Neuronal stem cell (in vitro differentiated cells): Measurements from ENCODE around the gene TBL2.
"Not testable (repeated sequence)": the region's sequence is repeated elsewhere in the genome, so short reads cannot be mapped to it uniquely, and the experiment has no call there.

Experiments
- DNase-seq: peaks from one replicate; pipeline ENCODE4 v3.0.0-alpha.2; 2013; ENCODE audit warnings: low spot score
- H2AFZ ChIP-seq: one replicate; pipeline ENCODE4 v1.6.1; 2013; ENCODE audit warnings: mild to moderate bottlenecking, low read length, inconsistent platforms
- H2AK5ac ChIP-seq: 2 replicates; pipeline ENCODE4 v1.6.1; 2013; ENCODE audit warnings: low read depth, mild to moderate bottlenecking, inconsistent platforms, low read length, moderate library complexity, mixed read lengths
- H2BK120ac ChIP-seq: 2 replicates; pipeline ENCODE4 v1.6.1; 2013; ENCODE audit warnings: low read depth, mild to moderate bottlenecking, inconsistent platforms, low read length, moderate library complexity, mixed read lengths
- H2BK12ac ChIP-seq: one replicate; pipeline ENCODE4 v1.6.1; 2013; ENCODE audit warnings: low read length, inconsistent platforms
- H2BK15ac ChIP-seq: 2 replicates; pipeline ENCODE4 v1.6.1; 2013; ENCODE audit warnings: mild to moderate bottlenecking, low read length, inconsistent platforms, mixed read lengths
- H2BK5ac ChIP-seq: one replicate; pipeline ENCODE4 v1.6.1; 2013; ENCODE audit warnings: inconsistent platforms, mild to moderate bottlenecking, low read length, moderate library complexity
- H3K14ac ChIP-seq: one replicate; pipeline ENCODE4 v1.6.1; 2013; ENCODE audit warnings: low read length, inconsistent platforms
- H3K18ac ChIP-seq: 2 replicates; pipeline ENCODE4 v1.6.1; 2013; ENCODE audit warnings: low read length, inconsistent platforms
- H3K23ac ChIP-seq: 2 replicates; pipeline ENCODE4 v1.6.1; 2013; ENCODE audit warnings: low read depth, mild to moderate bottlenecking, mixed read lengths, low read length, inconsistent platforms; ENCODE audit not compliant: poor library complexity
- H3K27ac ChIP-seq: replicated peaks from 3 replicates; pipeline ENCODE4 v1.5.1; 2013; ENCODE audit warnings: low read length, inconsistent platforms
- H3K27me3 ChIP-seq, 3 experiments: 2 replicates each; pipeline ENCODE4 v1.6.1; 2013; ENCODE audit warnings: low read length in 3 of 3, mild to moderate bottlenecking in 2 of 3, inconsistent platforms in 1 of 3, low read depth in 1 of 3, mixed read lengths in 1 of 3, moderate library complexity in 1 of 3; ENCODE audit not compliant: control insufficient read depth in 3 of 3, insufficient read depth in 3 of 3
- H3K36me3 ChIP-seq, 2 donors: replicated peaks in 1 of 2; 2 replicates each; pipeline ENCODE4 v1.6.1; 2013; ENCODE audit warnings: low read length in 2 of 2; ENCODE audit not compliant: control insufficient read depth in 2 of 2, insufficient read depth in 2 of 2
- H3K4ac ChIP-seq: 2 replicates; pipeline ENCODE4 v1.6.1; 2013; ENCODE audit warnings: inconsistent platforms, mild to moderate bottlenecking, low read length, moderate library complexity
- H3K4me1 ChIP-seq, 2 donors: 1 replicate in 1 of 2; 2 replicates in 1 of 2; pipeline ENCODE4 v1.6.1; 2013; ENCODE audit warnings: low read length in 2 of 2, low read depth in 1 of 2; ENCODE audit not compliant: control insufficient read depth in 2 of 2, insufficient read depth in 1 of 2
- H3K4me2 ChIP-seq: one replicate; pipeline ENCODE4 v1.6.1; 2013; ENCODE audit warnings: mild to moderate bottlenecking, low read length, inconsistent platforms; ENCODE audit not compliant: insufficient read depth, poor library complexity, severe bottlenecking
- H3K4me3 ChIP-seq, 2 donors: 2 replicates each; pipeline ENCODE4 v1.5.1; 2013; ENCODE audit warnings: low read length in 2 of 2, mild to moderate bottlenecking in 2 of 2, inconsistent platforms in 1 of 2, moderate library complexity in 1 of 2
- H3K79me1 ChIP-seq: one replicate; pipeline ENCODE4 v1.6.1; 2013; ENCODE audit warnings: low read depth, mild to moderate bottlenecking, inconsistent platforms, low read length, moderate library complexity
- H3K9ac ChIP-seq: one replicate; pipeline ENCODE4 v1.6.1; 2013; ENCODE audit warnings: mild to moderate bottlenecking, low read depth, low read length, inconsistent platforms; ENCODE audit not compliant: poor library complexity
- H3K9me3 ChIP-seq, 2 donors: replicated peaks in 1 of 2; 2 replicates each; pipeline versions ENCODE3 to v1.6.1; 2013; ENCODE audit warnings: low read length in 2 of 2, mild to moderate bottlenecking in 2 of 2, inconsistent platforms in 1 of 2, low read depth in 1 of 2, mixed read lengths in 1 of 2, moderate library complexity in 1 of 2; ENCODE audit not compliant: control insufficient read depth in 2 of 2, insufficient read depth in 1 of 2
- H4K8ac ChIP-seq: one replicate; pipeline ENCODE4 v1.6.1; 2013; ENCODE audit warnings: low read depth, mild to moderate bottlenecking, inconsistent platforms, low read length, moderate library complexity
- H4K91ac ChIP-seq: one replicate; pipeline ENCODE4 v1.6.1; 2013; ENCODE audit warnings: low read length, low read depth, mild to moderate bottlenecking, inconsistent platforms; ENCODE audit not compliant: poor library complexity
- WGBS, 2 donors: extraction: QIAGEN DNeasy Blood & Tissue Kit; methylation state at CpG; one replicate each; pipeline ENCODE4 v1.1.7; 2013; ENCODE audit warnings: missing lambda C conversion rate in 2 of 2, mixed read lengths in 1 of 2; ENCODE audit not compliant: insufficient read length in 2 of 2, insufficient replicate concordance in 1 of 2; ENCODE audit errors: extremely low coverage in 2 of 2; 5-methylcytosine and 5-hydroxymethylcytosine counted together

Gene TBL2

DNA sequence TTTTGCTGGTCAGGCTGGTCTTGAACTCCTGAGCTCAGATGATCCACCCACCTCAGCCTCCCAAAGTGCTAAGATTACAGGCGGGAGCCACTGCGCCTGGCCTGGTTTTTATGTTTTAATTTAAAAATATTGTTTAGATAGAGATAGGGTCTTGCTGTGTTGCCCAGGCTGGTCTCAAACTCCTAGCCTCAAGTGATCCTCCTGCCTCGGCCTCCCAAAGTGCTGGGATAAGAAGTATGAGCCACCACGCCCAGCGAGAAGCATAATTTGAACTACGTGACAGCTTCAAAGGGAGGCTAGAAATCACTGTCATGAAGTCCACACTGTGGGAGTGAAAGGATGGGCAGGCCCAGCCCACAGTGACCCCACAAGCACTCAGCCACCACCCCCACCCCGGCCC is 42.5 kb downstream of the TBL2 start:
- not testable (repeated sequence) for H3K27me3 ChIP-seq, H2BK120ac ChIP-seq, H2BK15ac ChIP-seq, H3K23ac ChIP-seq, H3K4ac ChIP-seq, H3K4me2 ChIP-seq, H3K4me1 ChIP-seq, H4K8ac ChIP-seq, H3K9ac ChIP-seq, H3K9me3 ChIP-seq, H4K91ac ChIP-seq, H2BK5ac ChIP-seq, H2AFZ ChIP-seq, H3K27ac ChIP-seq, H3K14ac ChIP-seq, H3K79me1 ChIP-seq, H2BK12ac ChIP-seq, H3K18ac ChIP-seq, H3K4me3 ChIP-seq, DNase-seq, H2AK5ac ChIP-seq
- WGBS, 2 donors = no CpG with 5 or more reads among the region's 7 CpGs
- H3K36me3 ChIP-seq = peaks cover 29 to 52% of the 10 kb centered on the region in 2 donors

DNA sequence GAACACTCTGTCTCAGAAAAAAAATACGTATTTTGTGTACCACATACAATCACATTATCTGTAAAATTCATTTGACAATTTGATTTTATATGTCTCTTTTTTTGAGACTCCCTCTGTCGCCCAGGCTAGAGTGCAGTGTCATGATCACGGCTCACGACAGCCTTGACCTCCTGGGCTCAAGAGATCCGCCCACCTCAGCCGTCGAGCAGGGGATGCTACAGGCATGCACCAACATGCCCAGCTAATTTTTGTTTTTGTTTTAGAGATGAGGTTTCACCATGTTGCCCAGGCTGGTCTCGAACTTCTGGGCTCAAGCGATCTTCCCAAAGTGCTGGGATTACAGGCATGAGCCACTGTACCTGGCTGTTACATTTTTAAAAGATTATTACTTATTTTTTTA is 44.6 kb downstream of the TBL2 start:
- no peak overlapping the region for H4K8ac ChIP-seq
- no peak overlapping the region for H2BK12ac ChIP-seq
- no peak overlapping the region for H3K18ac ChIP-seq
- H3K4ac ChIP-seq = no peak overlapping the region
- H3K14ac ChIP-seq = no peak overlapping the region
- no peak for DNase-seq
- H3K27me3 ChIP-seq = no peaks in the 10 kb centered on the region
- H3K27ac ChIP-seq = no peak overlapping the region
- no peaks in the 10 kb centered on the region for H3K9me3 ChIP-seq
- H3K9ac ChIP-seq = no peak overlapping the region
- no peak overlapping the region for H2BK5ac ChIP-seq
- no peaks in the 10 kb centered on the region for H3K4me1 ChIP-seq
- H3K4me3 ChIP-seq = no peak overlapping the region
- H2BK120ac ChIP-seq = no peak overlapping the region
- H3K23ac ChIP-seq = no peak overlapping the region
- no peak overlapping the region for H2AFZ ChIP-seq
- no peak overlapping the region for H2AK5ac ChIP-seq
- H3K79me1 ChIP-seq = peaks cover 2% of the 10 kb centered on the region
- no peak overlapping the region for H2BK15ac ChIP-seq
- no peak overlapping the region for H4K91ac ChIP-seq
- WGBS, 2 donors = no CpG with 5 or more reads among the region's 9 CpGs
- H3K4me2 ChIP-seq = no peak overlapping the region
- H3K36me3 ChIP-seq = peaks cover 18 to 37% of the 10 kb centered on the region in 2 donors

DNA sequence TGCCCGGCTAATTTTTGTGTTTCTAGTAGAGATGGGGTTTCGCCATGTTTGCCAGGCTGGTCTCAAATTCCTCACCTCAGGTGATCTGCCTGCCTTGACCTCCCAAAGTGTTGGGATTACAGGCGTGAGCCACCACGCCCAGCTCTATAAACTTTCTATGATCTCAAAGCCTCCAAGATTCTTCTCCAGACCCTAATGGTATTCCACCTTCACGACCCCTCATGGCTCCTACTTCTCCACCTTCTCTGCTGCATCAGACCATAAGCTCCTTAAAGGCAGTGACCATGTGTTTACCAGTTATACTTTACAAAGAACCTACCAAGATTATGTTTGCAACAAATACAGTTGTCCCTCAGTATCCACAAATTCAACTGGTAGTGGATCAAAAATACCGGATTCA is 46.2 kb downstream of the TBL2 start:
- H3K14ac ChIP-seq = no peak overlapping the region
- no CpG with 5 or more reads among the region's 6 CpGs for WGBS, 2 donors

DNA sequence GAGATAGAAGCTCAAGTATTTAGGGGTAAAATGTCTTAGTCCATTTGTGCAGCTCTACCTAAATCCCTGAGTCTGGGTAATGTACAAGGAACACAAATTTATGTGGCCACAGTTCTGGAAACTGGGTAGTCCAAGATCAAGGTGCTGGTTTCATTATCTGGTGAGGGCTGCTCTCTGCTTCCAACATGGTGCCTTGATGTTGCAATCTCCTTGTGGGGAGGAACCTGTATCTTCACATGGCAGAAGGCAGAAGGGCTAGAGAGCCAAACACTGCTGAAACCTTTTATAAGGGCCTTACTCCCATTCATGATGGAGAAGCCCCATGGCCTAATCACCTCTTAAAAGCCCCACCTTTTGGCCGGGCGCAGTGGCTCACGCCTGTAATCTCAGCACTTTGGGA is 47.6 kb downstream of the TBL2 start:
- H3K79me1 ChIP-seq = peaks cover 2% of the 10 kb centered on the region
- H3K4me1 ChIP-seq = no peaks in the 10 kb centered on the region
- H2BK12ac ChIP-seq = no peak overlapping the region
- WGBS, 2 donors = no CpG with 5 or more reads among the region's 3 CpGs
- no peak overlapping the region for H3K4me3 ChIP-seq
- no peak overlapping the region for H2AK5ac ChIP-seq
- H3K14ac ChIP-seq = no peak overlapping the region
- H4K8ac ChIP-seq = no peak overlapping the region
- no peak overlapping the region for H3K23ac ChIP-seq
- no peak overlapping the region for H2BK5ac ChIP-seq
- no peak overlapping the region for H4K91ac ChIP-seq
- DNase-seq = no peak
- no peak overlapping the region for H3K18ac ChIP-seq
- H3K27ac ChIP-seq = no peak overlapping the region
- no peak overlapping the region for H3K4me2 ChIP-seq
- H2AFZ ChIP-seq = no peak overlapping the region
- H2BK15ac ChIP-seq = no peak overlapping the region
- no peaks in the 10 kb centered on the region for H3K27me3 ChIP-seq
- H3K9ac ChIP-seq = no peak overlapping the region
- H3K4ac ChIP-seq = no peak overlapping the region
- H3K36me3 ChIP-seq = peaks cover 0 to 9% of the 10 kb centered on the region in 2 donors
- no peaks in the 10 kb centered on the region for H3K9me3 ChIP-seq
- no peak overlapping the region for H2BK120ac ChIP-seq

More for the DNA sequence above, 46.2 kb downstream of the TBL2 start:
- Histone ChIP-seq H2AK5ac (no peak overlapping the region), H2BK12ac (no peak overlapping the region), H3K27ac (no peak overlapping the region), H4K8ac (no peak overlapping the region), H3K9ac (no peak overlapping the region), H3K9me3 (no peaks in the 10 kb centered on the region), H4K91ac (no peak overlapping the region), H3K4ac (no peak overlapping the region), H2AFZ (no peak overlapping the region), H3K18ac (no peak overlapping the region), H3K4me2 (no peak overlapping the region), H2BK5ac (no peak overlapping the region), H3K27me3 (no peaks in the 10 kb centered on the region), H2BK120ac (no peak overlapping the region), H3K4me3 (no peak overlapping the region), H2BK15ac (no peak overlapping the region), H3K36me3 (peaks cover 10 to 22% of the 10 kb centered on the region in 2 donors), H3K4me1 (no peaks in the 10 kb centered on the region), H3K23ac (no peak overlapping the region), H3K79me1 (peaks cover 2% of the 10 kb centered on the region)
- no peak for DNase-seq
